Dendritic cell treated with granulocyte-macrophage colony-stimulating factor and Interleukin-4, amounts not matched to agents 40 ng/mL and 50 ng/mL, for 4 days (primary cell): ENCODE measurements around the gene NUSAP1.
"Not testable (repeated sequence)": the region's sequence is repeated elsewhere in the genome, so short reads cannot be mapped to it uniquely, and the experiment has no call there.

ENCODE experiments used
- H3K27ac Mint-ChIP-seq: one replicate; pipeline ENCODE4 v1.8.0; 2022; ENCODE audit warnings: mild to moderate bottlenecking, mixed read lengths
- H3K27me3 Mint-ChIP-seq: one replicate; pipeline ENCODE4 v1.8.0; 2022; ENCODE audit warnings: mild to moderate bottlenecking, mixed read lengths
- H3K36me3 Mint-ChIP-seq: one replicate; pipeline ENCODE4 v1.8.0; 2022; ENCODE audit warnings: low read depth, mixed read lengths
- H3K4me1 Mint-ChIP-seq: one replicate; pipeline ENCODE4 v1.8.0; 2022; ENCODE audit warnings: low read depth, mixed read lengths
- H3K4me3 Mint-ChIP-seq: one replicate; pipeline ENCODE4 v1.8.0; 2022; ENCODE audit warnings: mild to moderate bottlenecking, moderate library complexity, mixed read lengths
- H3K9me3 Mint-ChIP-seq: one replicate; pipeline ENCODE4 v1.8.0; 2022; ENCODE audit warnings: mixed read lengths
- intact Hi-C: fragments of 100-400 bp; cut with micrococcal nuclease; formaldehyde crosslinking; loops from one replicate; pipeline ENCODE4 v1.15.0; 2022

NUSAP1 gene

DNA sequence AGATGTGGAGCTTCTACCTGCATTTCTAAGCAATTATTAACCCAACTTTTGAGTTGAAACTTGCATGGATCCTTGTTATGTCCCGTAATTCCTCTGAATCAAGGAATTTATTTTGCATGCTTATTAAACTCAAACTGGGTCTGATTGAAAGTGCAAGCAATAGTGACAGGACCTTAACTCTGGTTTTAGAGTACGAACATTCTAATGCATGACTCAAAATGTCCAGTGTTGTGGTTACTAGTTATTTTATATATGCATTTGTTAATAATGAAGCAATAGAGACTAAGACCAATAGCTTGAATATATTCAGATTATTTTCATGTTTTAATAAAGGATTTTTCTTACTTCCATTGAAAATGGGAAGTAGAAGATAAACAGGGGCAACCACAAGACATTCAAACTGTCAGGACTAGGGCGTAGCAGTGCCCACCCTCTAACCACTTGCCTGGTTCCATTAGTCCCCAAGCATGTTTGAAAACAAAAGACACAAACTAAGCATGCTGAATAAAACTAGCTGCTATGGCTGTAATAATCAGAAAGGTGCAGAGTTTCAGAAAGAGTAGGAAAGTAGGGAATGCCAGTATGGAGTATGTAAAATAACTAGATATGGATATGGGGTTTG, 28.4 kb upstream of the NUSAP1 start:
- Mint-ChIP-seq H3K9me3 (no peaks in the 10 kb centered on the region), H3K4me3 (no peak overlapping the region), H3K27me3 (no peaks in the 10 kb centered on the region), H3K36me3 (peaks cover 26% of the 10 kb centered on the region), H3K4me1 (peaks cover 5% of the 10 kb centered on the region), H3K27ac (no peak overlapping the region)
- intact Hi-C loops, result no loop called here

DNA sequence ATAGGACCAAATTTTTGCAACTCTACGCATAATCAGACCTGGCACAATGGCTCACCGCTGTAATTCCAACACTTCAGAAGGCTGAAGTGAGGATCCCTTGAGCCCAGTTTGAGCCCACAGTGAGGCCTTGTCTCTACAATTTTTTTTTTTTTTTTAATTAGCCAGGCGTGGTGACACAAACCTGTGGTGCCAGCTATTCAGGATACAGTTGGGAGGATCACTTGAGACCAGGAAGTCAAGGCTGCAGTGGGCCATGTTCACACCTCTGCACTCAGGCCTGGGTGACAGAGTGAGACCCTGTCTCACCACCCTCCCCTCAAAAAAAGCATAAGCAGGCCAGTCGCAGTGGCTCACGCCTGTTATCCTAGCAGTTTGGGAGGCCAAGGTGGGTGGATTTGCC, 25.0 kb upstream of the NUSAP1 start:
- Mint-ChIP-seq H3K9me3 (no peaks in the 10 kb centered on the region), H3K27me3 (no peaks in the 10 kb centered on the region), H3K36me3 (peaks cover 29% of the 10 kb centered on the region), H3K4me3 (no peak overlapping the region), H3K27ac (no peak overlapping the region), H3K4me1 (peaks cover 5% of the 10 kb centered on the region)
- intact Hi-C loops, result no loop called here

DNA sequence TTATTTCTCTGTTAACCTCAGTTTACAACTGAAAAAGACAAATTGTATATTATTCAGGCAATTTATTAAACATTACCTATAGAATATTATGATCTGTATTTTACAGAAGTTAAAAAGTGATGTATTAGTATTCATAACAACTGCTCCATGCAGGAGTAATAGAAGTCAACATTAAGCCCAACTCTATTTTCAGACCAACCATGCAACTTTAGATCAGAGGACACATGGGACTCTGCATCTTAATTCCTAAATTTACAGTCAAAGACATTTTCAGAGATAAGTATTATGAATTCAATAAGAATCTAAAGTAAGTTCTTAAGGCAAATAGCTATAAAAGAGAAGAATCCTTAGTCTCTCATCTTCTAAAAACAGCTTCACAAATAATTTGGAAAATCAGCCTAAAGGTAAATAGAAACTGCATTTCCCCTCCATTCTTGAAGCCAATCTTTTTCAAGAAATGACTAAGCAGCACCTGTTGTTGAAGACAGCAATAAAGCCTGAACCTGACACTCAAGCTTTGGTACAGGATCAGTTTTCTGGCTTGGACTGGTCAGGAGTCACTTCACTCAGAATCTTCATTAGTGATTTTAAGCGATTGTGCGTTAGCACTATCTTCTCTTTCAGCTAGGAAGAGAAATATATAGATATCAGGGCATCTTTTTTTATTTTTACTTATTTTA, 23.3 kb upstream of the NUSAP1 start:
- intact Hi-C loops, result no loop called here
- no peak overlapping the region for H3K4me3 Mint-ChIP-seq
- H3K36me3 Mint-ChIP-seq, result peaks cover 33% of the 10 kb centered on the region

GRCh38 chr15:41320805-41321330, 11.8 kb upstream of the NUSAP1 start:
- H3K27me3 Mint-ChIP-seq, H3K4me3 Mint-ChIP-seq, H3K36me3 Mint-ChIP-seq, H3K27ac Mint-ChIP-seq, H3K9me3 Mint-ChIP-seq, intact Hi-C loops, H3K4me1 Mint-ChIP-seq: not testable (repeated sequence)

More for the DNA sequence above, 23.3 kb upstream of the NUSAP1 start:
- Mint-ChIP-seq H3K27ac (no peak overlapping the region), H3K4me1 (peaks cover 4% of the 10 kb centered on the region), H3K27me3 (no peaks in the 10 kb centered on the region), H3K9me3 (no peaks in the 10 kb centered on the region)

GRCh38 chr15:41323611-41324010, 9.1 kb upstream of the NUSAP1 start:
- intact Hi-C loops, result no loop called here
- no peak overlapping the region for H3K27ac Mint-ChIP-seq
- no peaks in the 10 kb centered on the region for H3K27me3 Mint-ChIP-seq
- no peak overlapping the region for H3K4me3 Mint-ChIP-seq
- no peaks in the 10 kb centered on the region for H3K9me3 Mint-ChIP-seq
- peaks cover 10% of the 10 kb centered on the region for H3K36me3 Mint-ChIP-seq
- H3K4me1 Mint-ChIP-seq, result no peaks in the 10 kb centered on the region

DNA sequence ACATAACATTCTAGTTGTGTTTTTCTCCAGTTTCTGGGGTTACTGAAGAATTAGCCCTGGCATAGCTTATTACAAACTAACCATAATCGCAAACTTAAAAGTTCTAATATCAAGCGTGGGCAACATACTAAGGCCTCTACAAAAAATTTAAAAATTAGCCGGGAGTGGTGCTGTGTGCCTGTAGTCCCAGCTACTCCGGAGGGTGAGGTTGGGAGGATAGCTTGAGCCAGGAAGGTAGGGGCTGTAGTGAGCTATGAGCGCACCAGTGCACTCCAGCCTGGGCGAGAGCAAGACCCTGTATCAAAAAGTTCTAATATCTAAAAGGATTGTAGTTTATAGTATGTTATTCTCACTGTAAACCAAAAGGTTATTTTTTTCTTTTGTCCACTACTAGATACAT, 1.4 kb upstream of the NUSAP1 start:
- Mint-ChIP-seq H3K36me3 (peaks cover 12% of the 10 kb centered on the region), H3K9me3 (no peaks in the 10 kb centered on the region), H3K4me1 (peaks cover 23% of the 10 kb centered on the region), H3K4me3 (no peak overlapping the region), H3K27ac (no peak overlapping the region), H3K27me3 (no peaks in the 10 kb centered on the region)
- intact Hi-C loops, result no loop called here

GRCh38 chr15:41331833-41332193, 868 bp upstream of the NUSAP1 start:
- Mint-ChIP-seq H3K9me3 (no peaks in the 10 kb centered on the region), H3K27ac (peak overlapping the region; percentile 93), H3K4me3 (peak overlapping the region; percentile 99), H3K27me3 (no peaks in the 10 kb centered on the region), H3K4me1 (peaks cover 26% of the 10 kb centered on the region), H3K36me3 (peaks cover 12% of the 10 kb centered on the region)
- intact Hi-C loops, result no loop called here

- H3K27ac Mint-ChIP-seq, result peak overlapping the region; percentile 93
- no peaks in the 10 kb centered on the region for H3K27me3 Mint-ChIP-seq
- intact Hi-C loops, result loop anchor here (1.0 kb wide), 1 partner anchor 46 kb away; no protein-coding TSS in a partner anchor
- H3K4me3 Mint-ChIP-seq, result peak overlapping the region; percentile 99
- no peaks in the 10 kb centered on the region for H3K9me3 Mint-ChIP-seq
- H3K36me3 Mint-ChIP-seq, result peaks cover 12% of the 10 kb centered on the region
- peaks cover 33% of the 10 kb centered on the region for H3K4me1 Mint-ChIP-seq
Measured at GRCh38 chr15:41333026-41333562, 413 bp downstream of the NUSAP1 start.

DNA sequence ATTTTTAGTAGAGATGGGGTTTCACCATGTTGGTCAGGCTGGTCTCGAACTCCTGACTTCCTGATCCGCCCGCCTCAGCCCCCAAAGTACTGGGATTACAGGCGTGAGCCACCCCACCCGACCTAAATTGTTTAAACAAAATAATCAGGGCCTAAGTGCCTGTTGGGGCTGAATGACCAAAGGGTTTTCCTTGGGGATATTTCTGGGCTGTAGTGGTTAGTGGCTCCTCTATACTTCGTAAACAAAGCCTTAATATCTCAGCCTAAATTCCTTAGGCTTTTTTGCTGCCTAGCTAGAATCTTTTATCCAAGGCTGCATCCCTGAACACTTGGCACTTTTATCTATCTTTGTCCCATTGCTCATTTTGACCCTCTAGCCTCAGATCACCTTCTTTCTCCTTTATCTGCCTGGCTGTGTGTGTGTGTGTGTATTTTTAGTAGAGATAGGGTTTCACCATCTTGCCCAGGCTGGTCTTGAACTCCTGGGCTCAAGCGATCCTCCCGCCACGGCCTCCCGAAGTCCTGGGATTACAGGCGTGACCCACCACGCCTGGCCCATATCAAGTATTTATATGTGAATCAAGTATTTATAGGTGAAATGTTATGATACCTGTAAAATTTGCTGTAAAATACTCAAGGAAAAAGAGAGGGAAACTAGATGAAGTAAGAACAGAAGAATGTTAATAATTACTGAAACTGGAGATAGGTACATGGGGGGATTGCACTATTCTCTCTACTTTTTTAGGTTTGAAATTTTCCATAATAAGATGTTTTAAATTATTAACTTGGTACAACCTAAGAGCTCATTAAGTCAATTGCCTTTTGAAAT, 1.8 kb downstream of the NUSAP1 start:
- peaks cover 33% of the 10 kb centered on the region for H3K4me1 Mint-ChIP-seq
- no peaks in the 10 kb centered on the region for H3K9me3 Mint-ChIP-seq
- H3K27me3 Mint-ChIP-seq, result no peaks in the 10 kb centered on the region
- peaks cover 12% of the 10 kb centered on the region for H3K36me3 Mint-ChIP-seq
- no peak overlapping the region for H3K4me3 Mint-ChIP-seq
- peak overlapping the region; percentile 11 for H3K27ac Mint-ChIP-seq
- intact Hi-C loops, result no loop called here

GRCh38 chr15:41336549-41336948, 3.9 kb downstream of the NUSAP1 start:
- Mint-ChIP-seq H3K36me3 (peaks cover 12% of the 10 kb centered on the region), H3K9me3 (no peaks in the 10 kb centered on the region), H3K4me1 (peaks cover 34% of the 10 kb centered on the region), H3K4me3 (no peak overlapping the region), H3K27ac (no peak overlapping the region), H3K27me3 (no peaks in the 10 kb centered on the region)
- intact Hi-C loops, result no loop called here

DNA sequence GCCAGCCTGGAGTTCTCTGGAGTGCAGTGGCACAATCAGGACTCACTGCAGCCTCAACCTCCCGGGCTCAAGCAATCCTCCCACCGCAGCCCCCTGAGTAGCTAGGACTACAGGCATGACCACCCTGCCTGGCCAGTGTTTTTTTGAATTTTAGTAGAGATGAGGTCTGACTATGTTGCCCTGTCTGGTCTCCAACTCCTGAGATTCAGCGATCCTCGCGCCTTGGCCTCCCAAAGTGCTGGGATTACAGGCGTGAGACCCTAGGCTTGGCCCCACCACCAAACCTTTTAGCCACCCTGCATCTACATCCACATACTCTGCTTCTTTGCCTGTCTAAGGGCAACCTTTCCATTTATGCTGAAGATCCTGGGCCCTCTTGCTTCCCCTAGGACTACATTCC, 4.4 kb downstream of the NUSAP1 start:
- intact Hi-C loops, result no loop called here
- peaks cover 10% of the 10 kb centered on the region for H3K36me3 Mint-ChIP-seq
- no peaks in the 10 kb centered on the region for H3K27me3 Mint-ChIP-seq
- H3K4me1 Mint-ChIP-seq, result peaks cover 34% of the 10 kb centered on the region
- no peak overlapping the region for H3K4me3 Mint-ChIP-seq
- no peaks in the 10 kb centered on the region for H3K9me3 Mint-ChIP-seq
- H3K27ac Mint-ChIP-seq, result peak overlapping the region; percentile 23

GRCh38 chr15:41337631-41338522, 5.2 kb downstream of the NUSAP1 start:
- peaks cover 33% of the 10 kb centered on the region for H3K4me1 Mint-ChIP-seq
- no peak overlapping the region for H3K4me3 Mint-ChIP-seq
- H3K27ac Mint-ChIP-seq, result peak overlapping the region; percentile 23
- peaks cover 2% of the 10 kb centered on the region for H3K36me3 Mint-ChIP-seq
- H3K27me3 Mint-ChIP-seq, result no peaks in the 10 kb centered on the region
- H3K9me3 Mint-ChIP-seq, result no peaks in the 10 kb centered on the region
- intact Hi-C loops, result no loop called here

DNA sequence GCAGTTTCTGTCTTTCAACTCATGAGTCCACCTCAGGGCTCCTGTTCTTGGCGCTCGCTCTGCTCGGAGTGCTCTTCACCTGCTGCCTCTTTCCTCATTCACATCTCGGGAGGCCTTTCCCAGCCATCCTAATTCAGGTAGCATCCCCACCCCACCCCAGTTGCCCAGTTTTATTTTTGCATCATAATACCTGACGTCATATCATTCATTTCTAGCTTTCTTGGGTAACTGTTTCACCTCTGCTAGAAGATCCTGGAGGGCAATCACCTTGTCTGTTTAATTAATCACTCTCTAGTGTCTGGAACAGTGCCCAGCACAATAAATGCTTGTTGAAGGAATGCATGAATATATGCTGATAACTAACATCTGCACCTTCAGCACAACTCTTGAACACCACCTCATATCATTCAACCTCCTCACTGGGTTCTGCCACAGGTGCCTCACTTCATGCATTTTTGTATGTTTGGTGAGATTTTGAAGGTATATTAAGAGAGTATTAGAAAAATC, 7.6 kb downstream of the NUSAP1 start:
- intact Hi-C loops, result no loop called here
- Mint-ChIP-seq H3K27ac (no peak overlapping the region), H3K4me3 (no peak overlapping the region), H3K36me3 (no peaks in the 10 kb centered on the region), H3K9me3 (no peaks in the 10 kb centered on the region), H3K27me3 (no peaks in the 10 kb centered on the region), H3K4me1 (peaks cover 20% of the 10 kb centered on the region)
